T47D (cell line): ENCODE results near the gene TULP4.
"Not testable (repeated sequence)": the region's sequence is repeated elsewhere in the genome, so short reads cannot be mapped to it uniquely, and the experiment has no call there.

Source experiments
- DNase-seq, 2 experiments: peaks; one replicate each; pipeline versions ENCODE4 v3.0.0 to v3.0.0-alpha.2; 2011 to 2012; ENCODE audit warnings: low read depth in 1 of 2, low spot score in 1 of 2
- JUND ChIP-seq: IDR thresholded peaks from 2 replicates; pipeline ENCODE4 v1.6.1; 2012; ENCODE audit warnings: low read depth
- in situ Hi-C: cut with HindIII; loops from 2 replicates; pipeline ENCODE4 v1.10.0; 2016; ENCODE audit warnings: low sequenced_read_pairs, low pct_unique_long_range_greater_than_20kb

The TULP4 gene

GRCh38 chr6:158284007-158284875, 28.0 kb upstream of the TULP4 start:
- no peak for TF ChIP-seq JUND
- DNase-seq = no peak
- in situ Hi-C loops = no loop called here

DNA sequence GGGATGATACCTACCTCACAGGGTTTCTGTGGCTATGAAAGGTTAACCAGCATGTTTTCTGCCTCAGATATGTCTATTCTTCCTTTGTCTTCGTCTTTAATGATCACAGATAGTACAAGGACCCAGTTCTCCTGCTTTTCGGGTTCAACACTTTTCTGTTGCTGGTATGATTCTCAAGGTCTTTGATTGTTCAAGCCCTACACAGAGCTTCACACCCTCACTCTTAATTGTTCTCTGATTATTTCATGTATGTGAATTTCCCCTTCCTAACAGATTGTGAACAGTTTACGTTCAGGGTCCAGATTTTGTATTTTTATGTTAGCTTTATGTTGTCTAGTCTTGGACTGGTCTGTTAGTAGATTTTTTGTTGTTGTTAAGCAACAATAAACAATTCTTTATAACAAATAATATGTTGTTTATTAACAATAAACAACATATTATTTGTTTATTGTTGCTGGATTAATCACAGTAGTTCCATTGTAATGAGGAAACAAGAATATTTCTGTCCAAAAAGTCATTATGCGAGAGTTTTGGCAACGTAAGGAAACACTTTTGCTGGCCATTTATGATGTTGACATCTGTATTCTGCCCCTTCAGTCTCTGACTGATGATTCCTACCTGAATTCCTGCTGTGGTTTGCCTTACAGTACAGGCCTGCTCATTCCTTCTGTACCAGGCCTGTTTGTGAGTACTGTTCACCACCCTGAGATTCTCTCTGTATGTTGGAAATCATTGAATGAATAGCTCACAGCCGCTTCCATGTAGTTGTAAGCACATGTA, 27.2 kb upstream of the TULP4 start:
- in situ Hi-C loops = no loop called here
- TF ChIP-seq JUND = no peak
- no peak for DNase-seq

GRCh38 chr6:158285656-158286021, 26.6 kb upstream of the TULP4 start:
- no peak for DNase-seq
- no peak for TF ChIP-seq JUND
- in situ Hi-C loops = no loop called here

GRCh38 chr6:158286413-158286812, 25.9 kb upstream of the TULP4 start:
- in situ Hi-C loops = no loop called here
- TF ChIP-seq JUND = no peak
- DNase-seq = peak in 1 of 2 experiments; percentile 7

DNA sequence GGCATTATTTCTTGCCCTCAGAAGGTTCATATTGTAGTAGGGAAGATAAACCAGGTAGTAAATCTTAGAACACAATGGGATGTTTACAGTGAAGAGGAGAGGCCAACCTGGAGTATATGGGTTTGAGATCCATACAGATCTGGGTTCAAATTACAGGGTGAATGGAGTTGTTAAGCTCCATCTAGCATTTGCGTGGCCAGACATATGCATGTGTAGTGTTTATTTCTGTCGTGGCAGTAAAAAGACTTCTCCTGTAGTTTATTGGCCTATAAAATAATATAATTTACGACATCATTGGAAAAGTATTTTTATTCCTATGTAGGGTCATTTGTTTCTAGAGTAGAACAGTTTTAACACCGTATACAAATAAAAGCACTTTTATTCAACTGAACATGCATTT, 25.2 kb upstream of the TULP4 start:
- no peak for DNase-seq
- no peak for TF ChIP-seq JUND
- in situ Hi-C loops = no loop called here

GRCh38 chr6:158290040-158290439, 22.2 kb upstream of the TULP4 start:
- no peak for TF ChIP-seq JUND
- in situ Hi-C loops = no loop called here
- no peak for DNase-seq

- in situ Hi-C loops = no loop called here
- no peak for DNase-seq
- TF ChIP-seq JUND = no peak
Measured at GRCh38 chr6:158290659-158291058, 21.6 kb upstream of the TULP4 start.

DNA sequence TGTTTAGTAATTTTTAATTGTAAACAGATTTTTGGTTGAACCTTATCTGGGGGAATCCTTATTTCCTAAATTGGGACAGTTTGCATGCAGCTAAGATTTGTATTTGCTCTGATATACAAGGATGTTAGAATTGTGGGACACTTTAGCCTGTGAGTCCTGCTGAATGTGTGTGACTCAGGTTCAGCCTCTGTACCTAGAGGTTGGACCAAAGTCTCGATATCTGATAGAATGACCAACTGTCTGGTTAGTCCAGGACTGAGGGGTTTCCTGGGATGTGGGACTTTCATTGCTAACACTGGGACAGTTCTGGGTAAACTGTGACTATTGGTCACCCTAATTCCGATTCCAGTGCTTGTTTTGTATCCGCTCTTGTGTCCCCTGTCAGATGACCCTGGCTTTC, 20.2 kb upstream of the TULP4 start:
- in situ Hi-C loops = no loop called here
- no peak for DNase-seq
- no peak for TF ChIP-seq JUND

- TF ChIP-seq JUND = no peak
- in situ Hi-C loops = no loop called here
- DNase-seq = no peak
Measured at GRCh38 chr6:158293122-158293521, 19.1 kb upstream of the TULP4 start.

- in situ Hi-C loops, DNase-seq: not testable (repeated sequence)
Measured at GRCh38 chr6:158295976-158296853, 16.1 kb upstream of the TULP4 start.

DNA sequence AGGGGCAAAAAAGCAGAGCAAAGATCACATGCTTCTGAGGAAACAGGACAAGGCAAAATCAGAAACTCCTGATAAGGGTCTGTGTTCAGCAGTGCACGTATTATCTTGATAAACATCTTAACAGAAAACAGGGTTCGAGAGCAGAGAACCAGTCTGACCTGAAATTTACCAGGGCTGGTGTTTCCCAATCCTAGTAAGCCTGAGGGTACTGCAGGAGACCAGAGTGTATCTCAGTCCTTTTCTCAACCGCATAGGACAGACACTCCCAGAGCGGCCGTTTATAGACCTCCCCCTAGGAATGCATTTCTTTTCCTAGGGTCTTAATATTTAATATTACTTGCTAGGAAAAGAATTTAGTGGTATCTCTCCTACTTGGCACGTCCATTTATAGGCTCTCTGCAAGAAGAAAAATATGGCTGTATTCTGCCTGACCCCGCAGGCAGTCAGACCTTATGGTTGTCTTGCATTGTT, 15.4 kb upstream of the TULP4 start:
- in situ Hi-C loops = not testable (repeated sequence)

GRCh38 chr6:158297657-158298056, 14.6 kb upstream of the TULP4 start:
- in situ Hi-C loops, DNase-seq: not testable (repeated sequence)

More for the DNA sequence above, 15.4 kb upstream of the TULP4 start:
- DNase-seq = not testable (repeated sequence)

DNA sequence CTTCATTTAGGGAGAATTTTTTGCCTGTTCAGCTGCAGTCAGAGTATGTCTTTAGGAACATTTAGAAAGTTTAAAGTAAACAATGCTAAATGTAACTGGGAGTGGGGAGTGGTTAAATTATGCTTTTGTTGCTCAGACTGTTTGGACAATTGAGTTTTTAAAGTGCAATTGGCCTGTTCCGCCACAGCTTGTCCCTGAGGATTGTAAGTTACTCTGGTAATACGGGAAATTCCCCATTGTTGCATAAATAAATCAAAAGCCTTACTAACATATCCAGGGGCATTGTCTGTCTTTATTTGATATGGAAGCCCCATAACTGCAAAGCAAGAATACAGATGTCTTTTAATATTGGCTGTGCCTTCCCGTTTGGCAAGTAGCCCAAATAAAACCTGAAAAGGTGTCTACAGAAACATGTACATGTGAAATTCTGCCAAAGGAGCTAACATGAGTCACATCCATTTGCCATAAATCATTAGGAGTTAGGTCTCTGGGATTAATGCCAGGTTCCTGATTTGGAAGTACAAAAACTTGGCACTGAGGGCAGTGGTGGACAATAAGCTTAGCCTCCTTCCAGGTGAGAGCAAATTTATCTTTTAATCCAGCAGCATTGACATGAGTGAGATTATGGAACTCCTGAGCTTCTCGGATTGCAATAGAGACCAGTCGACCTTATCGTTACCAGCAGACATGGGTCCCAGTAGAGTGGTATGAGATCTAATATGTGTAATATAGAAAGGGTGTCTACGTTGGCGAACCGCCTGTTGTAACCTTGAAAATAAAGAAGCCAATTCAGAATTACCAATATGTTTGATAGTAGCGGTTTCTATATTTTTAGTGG, 11.7 kb upstream of the TULP4 start:
- in situ Hi-C loops = not testable (repeated sequence)

GRCh38 chr6:158301561-158301960, 10.7 kb upstream of the TULP4 start:
- in situ Hi-C loops = not testable (repeated sequence)

More for the DNA sequence above, 11.7 kb upstream of the TULP4 start:
- DNase-seq = peak in 1 of 2 experiments; percentile 28

DNA sequence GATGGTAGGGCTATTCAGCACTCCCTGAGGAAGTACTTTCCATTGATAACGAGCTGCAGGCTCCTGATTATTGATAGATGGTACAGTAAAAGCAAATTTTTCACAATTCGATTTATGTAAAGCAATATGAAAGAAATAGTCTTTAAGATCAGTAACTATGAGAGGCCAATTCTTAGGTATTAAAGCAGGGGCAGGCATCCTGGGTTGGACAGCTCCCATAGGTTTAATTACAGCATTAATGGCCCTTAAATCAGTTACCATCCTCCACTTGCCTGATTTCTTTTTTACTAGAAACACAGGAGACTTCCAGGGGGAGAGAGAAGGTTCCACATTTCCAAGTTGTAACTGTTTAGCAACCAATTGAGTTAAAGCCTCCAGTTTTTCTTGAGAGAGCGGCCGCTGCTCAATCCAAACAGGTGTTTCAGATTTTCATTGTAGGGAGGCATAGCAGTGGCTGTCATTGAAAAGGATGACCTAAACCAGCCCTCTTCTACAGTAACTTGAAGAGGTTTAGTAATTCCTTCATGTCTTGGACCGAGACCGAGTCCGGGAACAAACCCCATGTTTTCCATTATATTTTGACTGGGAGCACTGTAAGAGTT, 10.0 kb upstream of the TULP4 start:
- in situ Hi-C loops, DNase-seq: not testable (repeated sequence)

More at GRCh38 chr6:158301561-158301960, 10.7 kb upstream of the TULP4 start:
- DNase-seq = peak in 1 of 2 experiments; percentile 30
